HG03439 (cell line): ENCODE results near the gene KIF6.

Experiments
- ATAC-seq: cut with Tn5 transposase; IDR thresholded peaks from one replicate; pipeline ENCODE4 v1.9.1; 2021; ENCODE audit warnings: mild to moderate bottlenecking, moderate library complexity; ENCODE audit not compliant: unreplicated experiment

Gene KIF6

GRCh38 chr6:39666706-39667489, 58.3 kb downstream of the KIF6 start:
- no peak for ATAC-seq

- ATAC-seq: no peak
Observed at GRCh38 chr6:39665861-39666260, 59.3 kb downstream of the KIF6 start.

- ATAC-seq: no peak
Observed at GRCh38 chr6:39664173-39664572, 61.0 kb downstream of the KIF6 start.

- ATAC-seq: no peak
Observed at GRCh38 chr6:39657355-39658135, 67.7 kb downstream of the KIF6 start.

DNA sequence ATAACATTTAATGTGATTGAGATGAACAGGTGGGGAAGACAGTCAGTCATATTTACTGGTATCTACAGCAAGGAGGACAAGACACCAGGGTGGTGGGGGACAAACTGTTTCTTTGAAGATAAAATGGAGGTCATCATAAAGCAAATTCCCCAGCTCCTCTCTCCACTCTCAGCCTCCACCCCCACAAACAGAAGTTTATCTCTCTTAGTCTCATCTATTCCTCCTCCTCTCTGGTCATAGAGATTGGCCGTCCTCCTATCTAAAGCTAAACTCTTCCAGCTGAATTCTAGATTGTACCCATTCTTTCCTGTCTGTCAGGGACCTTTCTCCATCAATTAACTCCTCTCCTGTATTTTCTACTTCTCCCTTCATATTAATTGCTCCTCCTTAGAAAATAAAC, 71.1 kb downstream of the KIF6 start:
- no peak for ATAC-seq

GRCh38 chr6:39653612-39654011, 71.6 kb downstream of the KIF6 start:
- ATAC-seq: no peak

- no peak for ATAC-seq
Observed at GRCh38 chr6:39649996-39650395, 75.2 kb downstream of the KIF6 start.

DNA sequence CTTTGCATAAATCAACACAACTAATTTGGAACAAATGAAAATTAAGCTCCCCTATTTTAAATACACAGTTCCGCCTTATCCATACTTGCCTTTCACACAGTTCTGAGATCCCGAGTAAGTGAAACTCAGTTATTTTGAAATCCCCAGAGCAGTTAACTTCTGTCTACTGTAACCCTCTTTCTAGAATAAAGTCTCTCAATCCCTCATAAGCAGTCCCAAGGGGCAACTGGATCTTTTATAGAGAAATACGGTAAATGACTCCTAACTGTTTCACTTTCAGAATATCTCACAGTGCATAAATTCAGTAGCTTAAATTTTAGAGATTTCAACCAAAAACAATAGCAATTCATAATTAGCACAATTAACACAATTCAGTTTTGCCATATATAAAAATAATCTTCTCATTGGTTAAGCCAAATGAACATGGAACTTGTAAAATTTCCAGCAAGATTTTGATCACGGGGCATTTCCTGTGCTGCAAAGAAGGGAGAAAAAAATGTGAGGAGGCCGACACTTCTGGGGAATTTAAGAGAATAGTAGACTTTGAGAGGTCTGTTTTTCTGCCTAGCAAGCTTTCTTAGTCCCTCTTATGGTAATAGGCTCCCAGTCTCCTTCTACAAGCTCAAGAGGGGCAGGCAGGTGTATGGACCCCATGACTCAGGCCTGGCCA, 78.3 kb downstream of the KIF6 start:
- no peak for ATAC-seq

- no peak for ATAC-seq
Observed at GRCh38 chr6:39642270-39642669, 82.9 kb downstream of the KIF6 start.

DNA sequence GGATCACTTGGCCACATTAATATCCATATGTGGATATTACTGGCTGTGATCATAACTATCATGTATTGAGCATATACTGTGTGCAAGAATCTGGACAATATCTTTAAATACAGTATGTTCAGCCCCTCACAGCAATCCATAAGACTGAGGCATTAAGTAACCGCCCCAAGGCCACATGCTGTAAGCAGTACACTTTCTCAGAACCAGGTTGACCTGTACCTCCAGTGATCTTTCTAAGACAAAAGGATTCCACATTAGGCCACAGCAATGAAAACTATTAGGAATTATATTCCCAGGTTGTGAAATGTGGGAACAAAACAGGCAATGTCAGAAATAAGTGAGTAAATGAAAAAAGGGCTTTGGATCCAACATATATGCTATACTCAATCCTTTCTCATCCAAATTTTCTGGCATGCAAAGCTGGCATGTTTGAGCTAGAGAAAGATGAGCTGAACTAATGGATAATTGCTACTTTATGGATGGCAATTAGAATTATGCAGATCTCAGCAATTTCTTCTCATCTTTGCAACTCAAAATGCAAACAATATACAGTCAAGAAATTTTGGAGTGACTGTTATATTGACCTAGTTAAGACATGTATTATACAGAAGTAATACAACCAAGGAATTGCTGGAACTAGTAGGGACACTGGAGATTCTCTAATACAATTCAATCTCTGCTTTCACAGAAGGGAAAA, 86.9 kb downstream of the KIF6 start:
- ATAC-seq: no peak

DNA sequence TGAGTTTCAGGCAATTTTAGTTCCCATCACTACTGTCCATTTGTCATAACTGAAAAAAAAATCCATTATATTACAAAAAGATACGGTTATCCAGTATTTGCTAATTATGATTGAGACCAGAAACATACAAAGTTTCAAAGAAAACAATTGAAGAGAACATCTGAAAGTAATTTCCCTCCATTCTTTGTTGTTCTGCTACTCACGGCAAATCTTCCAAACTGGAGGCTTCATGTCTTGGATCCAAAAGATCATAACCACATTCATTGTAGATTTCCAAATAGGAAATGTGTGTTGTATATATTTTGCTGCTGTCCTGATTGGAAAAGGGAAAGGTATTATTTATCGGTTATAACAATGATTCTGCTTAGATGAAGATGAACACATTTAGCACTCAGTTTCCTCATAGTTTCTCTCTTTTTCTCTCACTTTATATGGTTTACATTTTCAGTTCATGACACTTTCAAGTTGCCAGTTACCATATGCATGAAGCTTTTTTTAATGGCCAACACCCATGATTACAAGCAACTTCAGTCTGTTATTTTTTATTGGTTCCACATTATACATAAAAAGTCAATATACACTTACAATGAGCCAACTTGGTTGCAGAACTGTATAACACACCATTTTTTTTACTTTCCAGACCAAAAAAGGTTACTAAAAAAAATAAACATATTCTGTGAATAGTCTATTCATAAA, 90.4 kb downstream of the KIF6 start:
- no peak for ATAC-seq

GRCh38 chr6:39625209-39625608, 100.0 kb downstream of the KIF6 start:
- ATAC-seq: no peak

DNA sequence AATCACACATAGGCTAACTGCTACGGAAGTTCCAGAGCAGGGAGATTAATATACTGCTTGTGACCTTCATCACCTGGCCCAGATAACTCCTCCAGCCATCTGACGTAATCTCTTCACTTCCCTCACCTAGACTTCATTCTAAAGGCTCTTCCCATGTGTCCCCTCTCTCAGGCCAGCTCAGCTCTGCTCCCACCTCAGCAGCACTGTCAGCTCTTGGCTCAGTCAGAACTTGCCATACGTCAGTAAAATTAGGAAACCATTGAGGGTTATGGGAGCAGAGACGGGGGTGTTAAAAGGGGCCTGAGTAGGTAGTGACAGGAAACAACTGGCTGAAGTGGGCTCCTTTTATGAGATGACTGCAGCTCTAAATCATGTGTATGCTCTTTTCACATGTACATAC, 101.5 kb downstream of the KIF6 start:
- ATAC-seq: no peak

DNA sequence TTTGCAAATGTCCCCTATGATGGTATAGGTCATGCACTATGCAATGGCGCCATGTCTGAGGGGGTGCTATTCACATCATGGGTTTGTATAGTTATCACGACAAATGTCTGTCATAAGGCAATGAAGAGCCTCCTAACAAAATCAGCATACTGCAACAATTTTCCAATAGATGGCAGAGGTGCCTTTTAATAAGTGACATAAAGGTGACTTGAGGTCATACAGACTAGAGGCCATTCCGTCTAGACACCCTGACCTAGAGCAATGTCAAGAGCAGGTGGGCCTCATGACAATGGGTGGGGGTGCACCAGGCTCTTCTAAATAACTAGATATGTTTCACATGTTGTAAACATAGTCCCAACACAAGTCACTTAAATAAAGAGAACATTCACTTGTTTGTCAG, 107.7 kb downstream of the KIF6 start:
- ATAC-seq: no peak

DNA sequence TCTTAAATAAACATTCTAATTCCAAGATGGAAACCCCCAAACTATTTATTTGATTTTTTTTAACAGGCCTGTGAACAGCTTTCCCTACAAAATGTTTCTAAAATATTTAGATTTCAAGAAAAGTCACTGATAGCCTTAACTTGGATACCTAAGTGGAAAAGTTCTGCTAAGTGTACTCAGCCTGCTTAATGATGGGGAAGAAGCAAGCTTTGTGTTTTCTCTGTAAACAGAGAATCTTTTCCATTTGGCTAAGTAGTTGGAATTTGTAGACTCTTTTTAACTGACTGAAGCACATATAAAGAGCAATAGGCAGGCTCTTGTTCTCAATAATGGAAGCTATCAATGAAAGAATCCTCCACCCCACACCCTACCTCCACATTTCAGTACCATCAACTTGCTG, 108.2 kb downstream of the KIF6 start:
- ATAC-seq: no peak

DNA sequence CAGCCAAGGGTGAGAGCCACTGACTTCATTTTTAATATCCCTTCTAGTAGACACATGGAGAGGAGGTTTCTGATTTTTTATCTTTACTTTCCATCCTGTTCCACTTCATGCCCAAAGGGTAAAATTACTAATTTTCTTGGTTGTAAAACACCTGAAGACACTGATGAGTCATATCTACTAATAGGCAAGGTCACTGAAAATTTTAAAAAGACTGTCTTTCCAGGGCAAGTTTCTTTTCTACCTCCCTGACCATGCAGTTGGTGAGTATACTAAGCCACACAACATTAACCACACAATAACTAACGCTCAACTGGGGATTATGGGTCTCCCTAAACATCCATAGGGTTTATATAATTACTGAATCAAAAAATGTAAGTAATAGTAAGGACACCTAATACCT, 109.6 kb downstream of the KIF6 start:
- ATAC-seq: no peak

- ATAC-seq: no peak
Observed at GRCh38 chr6:39614393-39614950, 110.7 kb downstream of the KIF6 start.

- no peak for ATAC-seq
Observed at GRCh38 chr6:39610221-39610620, 115.0 kb downstream of the KIF6 start.

DNA sequence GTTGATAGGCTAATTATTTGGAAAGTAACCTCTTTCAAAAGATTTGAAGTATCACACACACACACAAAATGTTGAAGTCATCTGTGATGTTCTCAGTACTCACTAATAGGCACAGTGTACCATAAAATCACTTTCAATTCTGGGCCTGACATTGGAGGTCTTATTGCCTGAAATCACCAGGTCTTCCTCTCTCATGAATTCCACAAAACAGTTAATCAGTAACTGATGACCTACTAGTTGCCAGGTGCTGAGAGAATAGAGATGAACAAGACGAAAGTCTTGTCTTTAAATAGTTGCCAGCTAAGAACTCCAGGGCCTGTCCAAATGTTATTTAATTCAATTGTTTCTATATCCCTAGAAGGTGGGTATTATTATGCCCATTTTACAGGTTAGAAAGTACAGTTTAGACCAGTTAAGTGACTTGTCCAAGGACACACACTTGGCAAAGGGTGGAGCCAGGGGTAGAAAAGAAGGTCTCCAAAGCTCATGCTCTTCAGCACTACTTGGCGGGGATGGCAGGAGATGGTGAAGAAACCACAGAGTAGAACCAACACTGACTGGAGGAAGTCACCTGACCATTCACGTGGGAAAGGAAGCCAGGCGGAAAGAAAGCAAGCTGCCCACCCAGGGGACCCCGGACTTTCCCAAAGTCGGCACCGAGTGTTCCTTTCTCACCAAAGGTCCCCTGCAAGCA, 116.4 kb downstream of the KIF6 start:
- no peak for ATAC-seq
